ENCODE results near the gene SYT12.

SYT12 gene

GRCh38 chr11:67010296-67010905 is 12.5 kb upstream of the SYT12 start:
- Histone ChIP-seq H4K8ac (ENCODE audit: low read depth, low read length) (no peak overlapping the region), H4K5ac (ENCODE audit: low read length) (no peak overlapping the region), H3K4me1 (ENCODE audit: control insufficient read depth, low read depth, low read length) (no peaks in the 10 kb centered on the region), H3K9ac (ENCODE audit: low read length) (no peak overlapping the region), H3K4ac (ENCODE audit: low read depth, low read length) (no peak overlapping the region), H2BK5ac (ENCODE audit: low read length) (no peak overlapping the region), H3K23ac (ENCODE audit: low read length) (no peak overlapping the region), H3K4me2 (ENCODE audit: low read length) (no peak overlapping the region), H3K79me1 (ENCODE audit: low read length) (no peaks in the 10 kb centered on the region), H2BK15ac (replicated peaks; ENCODE audit: low read depth) (no peak overlapping the region), H3K18ac (ENCODE audit: low read length) (no peak overlapping the region), H3K79me2 (ENCODE audit: control insufficient read depth, insufficient read depth, low read length) (no peaks in the 10 kb centered on the region), H3K27me3 (ENCODE audit: insufficient read depth, low read length, poor library complexity) (no peaks in the 10 kb centered on the region), H2BK120ac (ENCODE audit: low read depth, low read length) (no peak overlapping the region), H3K56ac (ENCODE audit: low read length) (no peak overlapping the region), H3K36me3 (ENCODE audit: control insufficient read depth, insufficient read depth, low read length) (no peaks in the 10 kb centered on the region), H2AK5ac (ENCODE audit: low read length) (no peak overlapping the region), H3K27ac (ENCODE audit: low read depth, low read length) (no peak overlapping the region), H3K4me3 (ENCODE audit: low read length) (no peak overlapping the region)
- no peak for DNase-seq
- WGBS (ENCODE audit: extremely low coverage, insufficient coverage, low lambda C conversion rate) = no CpG with 5 or more reads among the region's 7 CpGs

- DNase-seq = no peak
- H4K5ac ChIP-seq (ENCODE audit: low read length) = no peak overlapping the region
- H4K8ac ChIP-seq (ENCODE audit: low read depth, low read length) = no peak overlapping the region
- H3K4ac ChIP-seq (ENCODE audit: low read depth, low read length) = no peak overlapping the region
- H3K4me3 ChIP-seq (ENCODE audit: low read length) = no peak overlapping the region
- no peak overlapping the region for H3K9ac ChIP-seq (ENCODE audit: low read length)
- H2BK120ac ChIP-seq (ENCODE audit: low read depth, low read length) = no peak overlapping the region
- H2BK15ac ChIP-seq (replicated peaks; ENCODE audit: low read depth) = no peak overlapping the region
- H3K36me3 ChIP-seq (ENCODE audit: control insufficient read depth, insufficient read depth, low read length) = no peaks in the 10 kb centered on the region
- H3K56ac ChIP-seq (ENCODE audit: low read length) = no peak overlapping the region
- no peaks in the 10 kb centered on the region for H3K4me1 ChIP-seq (ENCODE audit: control insufficient read depth, low read depth, low read length)
- no CpG with 5 or more reads among the region's 11 CpGs for WGBS (ENCODE audit: extremely low coverage, insufficient coverage, low lambda C conversion rate)
- no peaks in the 10 kb centered on the region for H3K79me2 ChIP-seq (ENCODE audit: control insufficient read depth, insufficient read depth, low read length)
- no peak overlapping the region for H3K18ac ChIP-seq (ENCODE audit: low read length)
- H3K27me3 ChIP-seq (ENCODE audit: insufficient read depth, low read length, poor library complexity) = no peaks in the 10 kb centered on the region
- H2BK5ac ChIP-seq (ENCODE audit: low read length) = no peak overlapping the region
- no peak overlapping the region for H2AK5ac ChIP-seq (ENCODE audit: low read length)
- no peak overlapping the region for H3K27ac ChIP-seq (ENCODE audit: low read depth, low read length)
- no peaks in the 10 kb centered on the region for H3K79me1 ChIP-seq (ENCODE audit: low read length)
- no peak overlapping the region for H3K23ac ChIP-seq (ENCODE audit: low read length)
- no peak overlapping the region for H3K4me2 ChIP-seq (ENCODE audit: low read length)
Observed at GRCh38 chr11:67013511-67014045, 9.4 kb upstream of the SYT12 start.

GRCh38 chr11:67014343-67014742 is 8.6 kb upstream of the SYT12 start:
- H3K36me3 ChIP-seq (ENCODE audit: control insufficient read depth, insufficient read depth, low read length) = no peaks in the 10 kb centered on the region
- no peak overlapping the region for H3K4me2 ChIP-seq (ENCODE audit: low read length)
- no peak overlapping the region for H3K9ac ChIP-seq (ENCODE audit: low read length)
- no peak overlapping the region for H3K56ac ChIP-seq (ENCODE audit: low read length)
- WGBS (ENCODE audit: extremely low coverage, insufficient coverage, low lambda C conversion rate) = no CpG with 5 or more reads among the region's 7 CpGs
- no peak overlapping the region for H2BK15ac ChIP-seq (replicated peaks; ENCODE audit: low read depth)
- no peak overlapping the region for H3K4me3 ChIP-seq (ENCODE audit: low read length)
- no peak overlapping the region for H3K23ac ChIP-seq (ENCODE audit: low read length)
- no peak for DNase-seq
- H3K18ac ChIP-seq (ENCODE audit: low read length) = no peak overlapping the region
- no peak overlapping the region for H2BK5ac ChIP-seq (ENCODE audit: low read length)
- no peak overlapping the region for H3K4ac ChIP-seq (ENCODE audit: low read depth, low read length)
- H2BK120ac ChIP-seq (ENCODE audit: low read depth, low read length) = no peak overlapping the region
- no peak overlapping the region for H4K8ac ChIP-seq (ENCODE audit: low read depth, low read length)
- no peaks in the 10 kb centered on the region for H3K4me1 ChIP-seq (ENCODE audit: control insufficient read depth, low read depth, low read length)
- H3K27ac ChIP-seq (ENCODE audit: low read depth, low read length) = no peak overlapping the region
- no peaks in the 10 kb centered on the region for H3K79me2 ChIP-seq (ENCODE audit: control insufficient read depth, insufficient read depth, low read length)
- H3K27me3 ChIP-seq (ENCODE audit: insufficient read depth, low read length, poor library complexity) = no peaks in the 10 kb centered on the region
- no peak overlapping the region for H2AK5ac ChIP-seq (ENCODE audit: low read length)
- H4K5ac ChIP-seq (ENCODE audit: low read length) = no peak overlapping the region
- no peaks in the 10 kb centered on the region for H3K79me1 ChIP-seq (ENCODE audit: low read length)

- Histone ChIP-seq H2AK5ac (ENCODE audit: low read length) (no peak overlapping the region), H3K4me3 (ENCODE audit: low read length) (no peak overlapping the region), H4K5ac (ENCODE audit: low read length) (no peak overlapping the region), H3K4me1 (ENCODE audit: control insufficient read depth, low read depth, low read length) (no peaks in the 10 kb centered on the region), H3K9ac (ENCODE audit: low read length) (no peak overlapping the region), H4K8ac (ENCODE audit: low read depth, low read length) (no peak overlapping the region), H3K4me2 (ENCODE audit: low read length) (no peak overlapping the region), H3K56ac (ENCODE audit: low read length) (no peak overlapping the region), H3K79me1 (ENCODE audit: low read length) (no peaks in the 10 kb centered on the region), H3K27me3 (ENCODE audit: insufficient read depth, low read length, poor library complexity) (no peaks in the 10 kb centered on the region), H3K18ac (ENCODE audit: low read length) (no peak overlapping the region), H2BK15ac (replicated peaks; ENCODE audit: low read depth) (no peak overlapping the region), H2BK5ac (ENCODE audit: low read length) (no peak overlapping the region), H2BK120ac (ENCODE audit: low read depth, low read length) (no peak overlapping the region), H3K4ac (ENCODE audit: low read depth, low read length) (no peak overlapping the region), H3K27ac (ENCODE audit: low read depth, low read length) (no peak overlapping the region), H3K79me2 (ENCODE audit: control insufficient read depth, insufficient read depth, low read length) (no peaks in the 10 kb centered on the region), H3K36me3 (ENCODE audit: control insufficient read depth, insufficient read depth, low read length) (no peaks in the 10 kb centered on the region), H3K23ac (ENCODE audit: low read length) (no peak overlapping the region)
- DNase-seq = no peak
- no CpG with 5 or more reads among the region's 8 CpGs for WGBS (ENCODE audit: extremely low coverage, insufficient coverage, low lambda C conversion rate)
Observed at GRCh38 chr11:67015048-67015447, 7.9 kb upstream of the SYT12 start.

- no peak overlapping the region for H2BK15ac ChIP-seq (replicated peaks; ENCODE audit: low read depth)
- no peaks in the 10 kb centered on the region for H3K27me3 ChIP-seq (ENCODE audit: insufficient read depth, low read length, poor library complexity)
- no peak overlapping the region for H3K4me3 ChIP-seq (ENCODE audit: low read length)
- DNase-seq = no peak
- no peaks in the 10 kb centered on the region for H3K36me3 ChIP-seq (ENCODE audit: control insufficient read depth, insufficient read depth, low read length)
- H3K23ac ChIP-seq (ENCODE audit: low read length) = no peak overlapping the region
- no peak overlapping the region for H4K8ac ChIP-seq (ENCODE audit: low read depth, low read length)
- no peak overlapping the region for H3K4ac ChIP-seq (ENCODE audit: low read depth, low read length)
- H2BK120ac ChIP-seq (ENCODE audit: low read depth, low read length) = no peak overlapping the region
- H4K5ac ChIP-seq (ENCODE audit: low read length) = no peak overlapping the region
- no CpG with 5 or more reads among the region's 5 CpGs for WGBS (ENCODE audit: extremely low coverage, insufficient coverage, low lambda C conversion rate)
- H3K18ac ChIP-seq (ENCODE audit: low read length) = no peak overlapping the region
- no peaks in the 10 kb centered on the region for H3K79me1 ChIP-seq (ENCODE audit: low read length)
- no peak overlapping the region for H3K9ac ChIP-seq (ENCODE audit: low read length)
- no peak overlapping the region for H2AK5ac ChIP-seq (ENCODE audit: low read length)
- no peak overlapping the region for H3K56ac ChIP-seq (ENCODE audit: low read length)
- H2BK5ac ChIP-seq (ENCODE audit: low read length) = no peak overlapping the region
- no peaks in the 10 kb centered on the region for H3K79me2 ChIP-seq (ENCODE audit: control insufficient read depth, insufficient read depth, low read length)
- H3K4me2 ChIP-seq (ENCODE audit: low read length) = no peak overlapping the region
- H3K4me1 ChIP-seq (ENCODE audit: control insufficient read depth, low read depth, low read length) = no peaks in the 10 kb centered on the region
- H3K27ac ChIP-seq (ENCODE audit: low read depth, low read length) = no peak overlapping the region
Observed at GRCh38 chr11:67016550-67016949, 6.4 kb upstream of the SYT12 start.

- Histone ChIP-seq H3K9ac (ENCODE audit: low read length) (no peak overlapping the region), H3K23ac (ENCODE audit: low read length) (no peak overlapping the region), H2BK15ac (replicated peaks; ENCODE audit: low read depth) (no peak overlapping the region), H3K79me1 (ENCODE audit: low read length) (no peaks in the 10 kb centered on the region), H4K5ac (ENCODE audit: low read length) (no peak overlapping the region), H3K4me2 (ENCODE audit: low read length) (no peak overlapping the region), H3K4ac (ENCODE audit: low read depth, low read length) (no peak overlapping the region), H3K27me3 (ENCODE audit: insufficient read depth, low read length, poor library complexity) (peaks cover 19% of the 10 kb centered on the region), H2BK5ac (ENCODE audit: low read length) (no peak overlapping the region), H2AK5ac (ENCODE audit: low read length) (no peak overlapping the region), H4K8ac (ENCODE audit: low read depth, low read length) (no peak overlapping the region), H3K18ac (ENCODE audit: low read length) (no peak overlapping the region), H3K79me2 (ENCODE audit: control insufficient read depth, insufficient read depth, low read length) (no peaks in the 10 kb centered on the region), H3K27ac (ENCODE audit: low read depth, low read length) (no peak overlapping the region), H3K4me1 (ENCODE audit: control insufficient read depth, low read depth, low read length) (no peaks in the 10 kb centered on the region), H3K56ac (ENCODE audit: low read length) (no peak overlapping the region), H3K36me3 (ENCODE audit: control insufficient read depth, insufficient read depth, low read length) (no peaks in the 10 kb centered on the region), H2BK120ac (ENCODE audit: low read depth, low read length) (no peak overlapping the region), H3K4me3 (ENCODE audit: low read length) (no peak overlapping the region)
- DNase-seq = no peak
- no CpG with 5 or more reads among the region's 6 CpGs for WGBS (ENCODE audit: extremely low coverage, insufficient coverage, low lambda C conversion rate)
Observed at GRCh38 chr11:67020949-67021348, 2.0 kb upstream of the SYT12 start.

All from mesendoderm (in vitro differentiated cells).